Transverse colon (tissue), 4 donors: ENCODE data around the gene SLC13A3.

Experiments used
- CTCF ChIP-seq, 5 experiments: fragments of 200-600 bp in 3 of 5; fragments of 450-650 bp in 2 of 5; sonication (generic) in 3 of 5; IDR thresholded peaks; 1 replicate in 2 of 5; 2 replicates in 3 of 5; pipeline ENCODE4 v1.5.1; 2016 to 2017; ENCODE audit warnings: antibody characterized with exemption in 5 of 5, inconsistent platforms in 3 of 5, mild to moderate bottlenecking in 2 of 5, moderate library complexity in 1 of 5
- EP300 ChIP-seq: sonication (generic); formaldehyde crosslinking; IDR thresholded peaks from one replicate; pipeline ENCODE4 v1.6.1; 2017; ENCODE audit warnings: antibody characterized with exemption, low read depth
- POLR2A ChIP-seq: fragments of 450-650 bp; IDR thresholded peaks from one replicate; pipeline ENCODE4 v1.6.1; 2016; ENCODE audit warnings: antibody characterized with exemption, mild to moderate bottlenecking, moderate library complexity
- POLR2AphosphoS5 ChIP-seq, 3 donors: sonication (generic); formaldehyde crosslinking; IDR thresholded peaks; one replicate each; pipeline ENCODE4 v1.6.1; 2016; ENCODE audit warnings: antibody characterized with exemption in 3 of 3

- TF ChIP-seq CTCF (IDR thresholded peaks at IDR 0.05) (no peak), EP300 (no peak), POLR2A (no peak), POLR2AphosphoS5 (IDR thresholded peaks at IDR 0.05) (no peak)
Measured at GRCh38 chr20:46519471-46520068, 131.7 kb downstream of the SLC13A3 start.
